Cardiac fibroblast (primary cell): ENCODE data around the gene KRTAP2-4.
A peak's percentile ranks its signal among the peaks of the same experiment; 100 is the strongest.
"Not testable (repeated sequence)": the region's sequence is repeated elsewhere in the genome, so short reads cannot be mapped to it uniquely, and the experiment has no call there.

ENCODE experiments used
- DNase-seq, 2 donors: peaks; one replicate each; pipeline versions ENCODE4 v3.0.0 to v3.0.0-alpha.2; 2010; ENCODE audit warnings: low read depth in 2 of 2
- H3K4me3 ChIP-seq, 2 donors: replicated peaks in 1 of 2; 1 replicate in 1 of 2; 2 replicates in 1 of 2; pipeline ENCODE4 v1.5.1; 2011; ENCODE audit warnings: low read depth in 2 of 2, low read length in 2 of 2, mild to moderate bottlenecking in 2 of 2, moderate library complexity in 1 of 2
- TF ChIP-seq, protein P1 (sequence below): IDR thresholded peaks from one replicate; pipeline ENCODE4 v1.5.1; 2011; ENCODE audit warnings: low read depth, mild to moderate bottlenecking, low read length, inconsistent platforms

KRTAP2-4 gene, protein sequence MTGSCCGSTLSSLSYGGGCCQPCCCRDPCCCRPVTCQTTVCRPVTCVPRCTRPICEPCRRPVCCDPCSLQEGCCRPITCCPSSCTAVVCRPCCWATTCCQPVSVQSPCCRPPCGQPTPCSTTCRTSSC

DNA sequence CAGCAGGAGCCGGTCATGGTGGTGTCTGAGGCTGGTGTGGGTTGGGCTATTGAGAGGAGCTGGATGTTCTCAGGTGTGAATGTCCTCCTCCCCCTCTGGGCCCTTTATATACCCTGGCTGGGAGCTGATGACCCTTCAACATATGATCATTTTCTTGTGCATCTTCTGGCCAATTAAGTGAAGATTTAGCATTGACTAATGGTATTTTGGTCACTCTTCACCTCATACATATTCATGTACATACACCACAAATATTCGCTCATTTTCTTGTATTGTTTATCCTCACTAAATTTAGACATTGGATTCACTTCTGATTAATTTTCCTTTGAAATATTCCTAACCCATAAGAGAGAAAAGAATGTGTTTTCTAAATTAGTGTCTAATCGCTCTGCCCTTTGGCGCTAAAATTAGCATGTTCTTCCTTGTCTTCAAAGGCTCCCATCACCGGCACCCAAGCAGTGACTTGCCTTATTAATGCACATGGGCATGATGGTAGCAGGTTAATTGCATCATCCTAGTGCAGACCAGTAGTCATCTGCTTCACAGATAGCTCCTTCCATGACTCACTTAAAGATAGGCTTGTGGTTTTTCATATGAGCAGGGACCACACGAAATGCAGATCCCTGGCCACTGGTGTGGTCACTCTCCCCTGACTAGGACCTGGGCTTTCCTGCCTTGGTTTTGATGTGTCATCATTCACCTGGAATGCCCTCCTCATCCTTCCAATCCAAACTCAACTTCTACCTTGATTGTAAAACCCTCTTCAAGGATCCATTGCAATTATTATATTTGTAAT is at the start of gene KRTAP2-4:
Gene KRTAP2-4 (minus strand): TSS at position 51 of the 796 bp plus-strand sequence. CDS start 34 bp downstream, at position 17.
- TF ChIP-seq, protein P1, sequence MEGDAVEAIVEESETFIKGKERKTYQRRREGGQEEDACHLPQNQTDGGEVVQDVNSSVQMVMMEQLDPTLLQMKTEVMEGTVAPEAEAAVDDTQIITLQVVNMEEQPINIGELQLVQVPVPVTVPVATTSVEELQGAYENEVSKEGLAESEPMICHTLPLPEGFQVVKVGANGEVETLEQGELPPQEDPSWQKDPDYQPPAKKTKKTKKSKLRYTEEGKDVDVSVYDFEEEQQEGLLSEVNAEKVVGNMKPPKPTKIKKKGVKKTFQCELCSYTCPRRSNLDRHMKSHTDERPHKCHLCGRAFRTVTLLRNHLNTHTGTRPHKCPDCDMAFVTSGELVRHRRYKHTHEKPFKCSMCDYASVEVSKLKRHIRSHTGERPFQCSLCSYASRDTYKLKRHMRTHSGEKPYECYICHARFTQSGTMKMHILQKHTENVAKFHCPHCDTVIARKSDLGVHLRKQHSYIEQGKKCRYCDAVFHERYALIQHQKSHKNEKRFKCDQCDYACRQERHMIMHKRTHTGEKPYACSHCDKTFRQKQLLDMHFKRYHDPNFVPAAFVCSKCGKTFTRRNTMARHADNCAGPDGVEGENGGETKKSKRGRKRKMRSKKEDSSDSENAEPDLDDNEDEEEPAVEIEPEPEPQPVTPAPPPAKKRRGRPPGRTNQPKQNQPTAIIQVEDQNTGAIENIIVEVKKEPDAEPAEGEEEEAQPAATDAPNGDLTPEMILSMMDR: no peak
- no peak within 1 kb of the TSS for H3K4me3 ChIP-seq
- peak; percentile 26 to 86 for DNase-seq

DNA sequence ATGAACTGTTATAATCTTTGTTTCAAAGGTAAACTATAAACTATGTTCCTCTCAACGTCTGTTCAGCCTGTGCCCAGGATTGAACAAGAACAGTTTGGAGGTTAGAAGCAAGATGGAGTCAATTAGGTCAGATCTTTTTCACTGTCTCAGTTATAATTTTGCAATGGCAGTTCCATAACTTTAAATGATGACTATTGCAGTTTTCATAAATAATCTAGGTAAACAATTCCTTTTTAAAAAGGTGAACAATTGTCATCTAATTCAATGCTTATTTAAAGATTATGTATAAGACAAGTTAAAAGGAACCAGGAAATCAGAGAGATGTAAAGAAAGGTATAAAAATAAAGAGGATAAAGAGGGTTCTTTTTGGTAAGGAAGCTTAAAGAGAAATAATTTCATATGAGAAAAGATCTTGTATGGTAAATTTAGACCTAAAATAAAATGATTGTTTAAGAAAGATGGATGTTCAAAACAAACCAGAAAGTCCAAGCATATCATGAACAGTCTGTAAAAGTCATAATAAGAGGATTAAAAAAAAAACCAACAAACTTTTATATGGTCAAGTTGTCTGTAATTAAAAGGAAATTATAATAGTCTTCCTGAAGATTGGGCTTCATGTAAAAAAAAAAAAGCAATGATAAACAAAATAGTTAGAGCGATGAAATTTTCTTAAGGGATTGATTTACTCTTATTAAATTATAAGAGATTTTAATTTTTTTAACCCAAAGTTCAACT is 45.6 kb upstream of the KRTAP2-4 start:
- no peak overlapping the region for H3K4me3 ChIP-seq
- DNase-seq: no peak
- TF ChIP-seq, protein P1: no peak

DNA sequence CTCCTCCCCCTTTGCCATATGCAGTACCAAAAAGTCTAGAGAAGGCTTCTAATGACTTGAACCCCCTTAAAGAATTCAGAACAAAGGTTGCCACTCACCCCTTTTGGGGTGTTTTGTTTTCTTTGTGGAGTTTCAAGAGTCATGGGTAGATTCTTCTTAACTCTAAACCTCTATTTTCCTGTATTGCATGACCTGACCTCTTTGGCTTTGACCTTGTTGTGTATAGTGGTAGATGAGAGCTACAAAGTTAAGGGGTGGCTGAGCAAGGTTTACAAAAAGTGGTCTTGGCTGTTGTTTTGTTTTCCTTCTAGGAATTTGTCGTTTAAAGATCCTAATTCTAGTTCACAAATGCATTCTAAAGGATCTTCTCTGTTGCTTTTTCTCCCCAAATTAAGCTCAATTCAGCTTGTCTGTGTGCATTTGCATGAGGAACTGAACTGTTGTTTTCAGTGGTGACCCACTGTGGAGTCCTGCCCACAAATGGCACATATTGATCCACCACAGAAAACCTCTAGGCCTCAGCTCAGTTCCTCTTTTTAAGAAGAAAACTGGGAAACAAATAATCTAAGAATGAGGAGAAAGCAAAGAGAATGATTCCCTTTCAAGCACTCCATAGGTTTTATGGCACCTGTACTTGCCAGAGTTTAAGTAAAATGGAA is 43.2 kb upstream of the KRTAP2-4 start:
- not testable (repeated sequence) for DNase-seq, H3K4me3 ChIP-seq

DNA sequence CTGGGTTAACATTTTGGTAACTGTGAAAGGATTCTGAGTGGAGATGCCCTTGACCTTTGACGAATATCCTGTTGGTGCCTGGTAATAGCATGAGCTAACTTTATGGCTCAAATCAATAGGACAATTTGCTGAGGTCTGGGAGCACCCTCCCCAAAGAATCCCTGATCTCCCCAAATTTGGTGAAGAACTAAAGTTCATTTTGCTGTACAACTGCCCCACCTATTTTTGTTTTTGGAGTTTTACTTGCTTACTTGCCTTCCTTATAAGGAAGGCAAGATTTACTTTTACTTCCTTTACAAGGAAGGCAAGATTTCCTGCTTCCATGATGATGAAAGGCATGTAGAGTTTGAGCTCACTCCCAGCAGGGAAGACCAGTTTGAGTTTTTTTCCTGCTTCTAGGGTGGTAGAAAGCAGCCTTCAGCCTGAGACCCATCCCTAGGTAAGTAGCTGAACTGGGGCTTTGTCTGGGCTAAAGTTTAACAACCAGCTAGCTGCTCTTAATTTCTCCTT is 42.3 kb upstream of the KRTAP2-4 start:
- H3K4me3 ChIP-seq: no peak overlapping the region
- no peak for DNase-seq
- TF ChIP-seq, protein P1: no peak

DNA sequence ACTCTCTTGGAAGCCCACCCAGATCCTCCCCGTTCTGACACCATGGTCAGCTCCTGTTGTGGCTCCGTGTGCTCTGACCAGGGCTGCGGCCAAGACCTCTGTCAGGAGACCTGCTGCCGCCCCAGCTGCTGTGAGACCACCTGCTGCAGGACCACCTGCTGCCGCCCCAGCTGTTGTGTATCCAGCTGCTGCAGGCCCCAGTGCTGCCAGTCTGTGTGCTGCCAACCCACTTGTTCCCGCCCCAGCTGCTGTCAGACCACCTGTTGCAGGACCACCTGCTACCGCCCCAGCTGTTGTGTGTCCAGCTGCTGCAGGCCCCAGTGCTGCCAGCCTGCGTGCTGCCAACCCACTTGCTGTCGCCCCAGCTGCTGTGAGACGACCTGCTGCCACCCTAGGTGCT is 39.7 kb upstream of the KRTAP2-4 start, which contains the start of gene KRTAP4-9:
Gene KRTAP4-9 (plus strand): TSS at position 43 of the 400 bp plus-strand sequence. CDS start 0 bp downstream, at position 43.
- not testable (repeated sequence) for DNase-seq, H3K4me3 ChIP-seq

DNA sequence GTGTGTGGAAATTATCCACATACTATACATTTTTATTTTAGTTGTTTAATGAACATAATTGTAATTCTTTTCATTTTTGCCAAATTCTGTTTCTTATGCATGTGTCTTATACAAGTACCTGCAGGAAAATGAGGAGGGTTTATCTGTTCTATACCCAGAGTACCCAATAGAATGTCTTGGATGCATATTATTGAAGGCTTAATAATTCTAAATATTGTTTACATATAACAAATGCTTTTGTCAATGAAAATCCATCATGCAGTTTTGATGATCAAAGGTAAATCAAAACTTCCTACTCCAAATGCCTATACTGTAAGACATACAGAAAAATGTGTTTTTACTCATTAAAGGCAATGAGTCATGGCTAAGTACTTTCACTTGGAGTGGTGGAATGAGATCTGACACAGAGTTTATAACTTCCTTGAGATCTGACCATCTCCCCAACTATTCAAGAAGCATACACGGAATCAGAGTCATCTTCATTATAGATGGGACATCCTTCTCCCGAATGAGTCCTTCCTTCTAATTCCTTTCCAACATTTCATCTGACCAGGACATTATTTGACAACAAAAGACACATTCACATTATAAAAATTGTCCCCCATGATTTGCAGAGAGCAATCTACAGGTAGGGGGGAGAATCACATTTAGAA is 38.8 kb upstream of the KRTAP2-4 start:
- H3K4me3 ChIP-seq: not testable (repeated sequence)
- DNase-seq: peak in 1 of 2 donors; percentile 50

DNA sequence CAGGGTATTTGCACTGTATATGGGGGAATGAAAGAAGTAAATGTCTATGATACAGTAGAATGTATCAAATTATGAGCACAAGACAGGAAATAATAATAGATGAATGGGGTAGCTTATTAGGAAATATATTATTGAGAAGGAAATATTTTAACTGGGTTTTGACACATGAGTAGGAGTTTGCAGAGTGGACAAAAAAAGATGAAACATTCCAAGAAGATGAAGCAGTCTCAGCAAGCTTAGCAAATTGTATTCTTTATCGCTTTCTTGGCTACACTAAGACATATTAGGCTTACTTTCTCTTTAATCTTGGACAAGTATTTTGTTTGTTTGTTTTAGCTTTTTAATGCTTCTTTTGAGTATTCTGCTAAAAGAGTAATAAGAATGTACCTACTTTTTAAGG is 38.2 kb upstream of the KRTAP2-4 start:
- TF ChIP-seq, protein P1: no peak
- peak in 1 of 2 donors; percentile 10 for DNase-seq
- H3K4me3 ChIP-seq: no peak overlapping the region
